CD8-positive, alpha-beta memory T cell (primary cell): Measurements from ENCODE around the gene SSBP3. TPM values are rescaled to one million over a fixed set of nuclear protein-coding genes. Genes with fewer than 3 reads are reported as not detected.
A peak's percentile ranks its signal among the peaks of the same experiment; 100 is the strongest.

Experiments used
- CTCF ChIA-PET: fragments of 350-600 bp; sonication (Branson Sonifier 250); formaldehyde crosslinking; loops from one replicate; lab custom pipeline; 2021; ENCODE audit warnings: antibody characterized with exemption; lab: Charles Lee
- POLR2A ChIA-PET: fragments of 350-600 bp; sonication (Branson Sonifier 250); formaldehyde crosslinking; loops from one replicate; lab custom pipeline; 2021; ENCODE audit warnings: antibody characterized with exemption; lab: Charles Lee
- DNase-seq, 5 donors: peaks; one replicate each; pipeline versions ENCODE4 v3.0.0 to v3.0.0-alpha.2; 2020 to 2022; ENCODE audit warnings: mixed read lengths in 1 of 5
- H3K27ac ChIP-seq: one replicate; pipeline ENCODE4 v1.7.0; 2013; ENCODE audit warnings: low read depth, mild to moderate bottlenecking, low read length, moderate library complexity
- H3K27me3 ChIP-seq: 2 replicates; pipeline ENCODE4 v1.7.0; 2013; ENCODE audit warnings: low read length, mild to moderate bottlenecking; ENCODE audit not compliant: insufficient read depth, poor library complexity, severe bottlenecking
- H3K36me3 ChIP-seq: 2 replicates; pipeline ENCODE4 v1.7.0; 2013; ENCODE audit warnings: mild to moderate bottlenecking, low read length, moderate library complexity; ENCODE audit not compliant: insufficient read depth
- H3K4me1 ChIP-seq: 2 replicates; pipeline ENCODE4 v1.7.0; 2013; ENCODE audit warnings: mild to moderate bottlenecking, low read length, moderate library complexity; ENCODE audit not compliant: insufficient read depth
- H3K4me3 ChIP-seq: 2 replicates; pipeline ENCODE4 v1.7.0; 2013; ENCODE audit warnings: mild to moderate bottlenecking, low read length
- H3K9me3 ChIP-seq: 2 replicates; pipeline ENCODE4 v1.7.0; 2013; ENCODE audit warnings: mild to moderate bottlenecking, low read length
- H3K27ac Mint-ChIP-seq, 8 donors: one replicate each; pipeline ENCODE4 v1.8.0; 2020 to 2021; ENCODE audit warnings: mixed read lengths in 8 of 8, mild to moderate bottlenecking in 6 of 8, inconsistent platforms in 3 of 8, moderate library complexity in 3 of 8
- H3K27me3 Mint-ChIP-seq, 2 donors: one replicate each; pipeline ENCODE4 v1.8.0; 2020 to 2021; ENCODE audit warnings: mixed read lengths in 2 of 2, mild to moderate bottlenecking in 1 of 2, moderate library complexity in 1 of 2
- H3K36me3 Mint-ChIP-seq, 3 donors: one replicate each; pipeline ENCODE4 v1.8.0; 2020 to 2021; ENCODE audit warnings: mixed read lengths in 3 of 3, inconsistent platforms in 1 of 3, mild to moderate bottlenecking in 1 of 3
- H3K4me1 Mint-ChIP-seq, 3 donors: one replicate each; pipeline ENCODE4 v1.8.0; 2020 to 2021; ENCODE audit warnings: mixed read lengths in 3 of 3, inconsistent platforms in 1 of 3, mild to moderate bottlenecking in 1 of 3
- H3K4me3 Mint-ChIP-seq, 7 donors: one replicate each; pipeline ENCODE4 v1.8.0; 2020 to 2021; ENCODE audit warnings: mixed read lengths in 7 of 7, mild to moderate bottlenecking in 6 of 7, moderate library complexity in 4 of 7, inconsistent platforms in 2 of 7
- H3K9me3 Mint-ChIP-seq, 5 donors: one replicate each; pipeline ENCODE4 v1.8.0; 2020 to 2022; ENCODE audit warnings: mixed read lengths in 5 of 5, mild to moderate bottlenecking in 3 of 5, moderate library complexity in 2 of 5, inconsistent platforms in 1 of 5
- polyA plus RNA-seq: library from polyadenylated mRNA; unstranded; fragments of 300-500 nt; fragmentation: Illumina TruSeq; gene quantifications from one replicate; pipeline ENCODE4 v1.2.3, GENCODE V29; 2021
- total RNA-seq, 2 experiments: library from RNA; stranded (reverse); gene quantifications; one replicate each; pipeline ENCODE4 v1.2.3, GENCODE V29; 2021

SSBP3 gene
- total and polyA plus RNA-seq, 3 experiments from 2014 or later = 17.6 to 52.7 (median 41.6) TPM

DNA sequence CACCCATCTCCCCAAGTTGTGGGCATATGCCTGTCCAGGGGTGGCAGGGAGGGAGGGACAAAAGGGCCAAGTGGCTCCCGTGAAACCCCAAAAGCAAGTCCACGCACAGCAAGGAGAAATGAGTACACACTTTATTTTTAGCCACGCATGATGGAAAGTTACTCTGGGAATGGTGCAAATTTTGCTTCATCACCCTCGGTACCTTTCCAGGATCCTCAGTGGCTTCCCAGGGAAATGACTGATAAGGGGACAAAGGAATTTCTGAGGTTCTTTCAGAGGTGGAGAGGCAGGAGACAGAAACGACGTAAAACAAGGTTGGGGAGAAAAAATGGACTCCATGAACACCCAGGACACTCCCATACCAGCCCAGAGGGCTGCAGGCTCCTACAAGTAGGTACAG is 65.8 kb downstream of the SSBP3 start:
- Mint-ChIP-seq H3K27ac (peak overlapping the region in 1 of 8 donors; percentile 59), H3K9me3 (no peaks in the 10 kb centered on the region), H3K4me1 (peaks cover 39 to 69% (median 45%) of the 10 kb centered on the region in 3 donors), H3K36me3 (peaks cover 0 to 22% (median 5%) of the 10 kb centered on the region in 3 donors), H3K27me3 (no peaks in the 10 kb centered on the region), H3K4me3 (no peak overlapping the region)
- no peaks in the 10 kb centered on the region for H3K36me3 ChIP-seq
- H3K27ac ChIP-seq = no peak overlapping the region
- no peaks in the 10 kb centered on the region for H3K27me3 ChIP-seq
- H3K9me3 ChIP-seq = no peaks in the 10 kb centered on the region
- H3K4me3 ChIP-seq = no peak overlapping the region
- peaks cover 13% of the 10 kb centered on the region for H3K4me1 ChIP-seq
- POLR2A ChIA-PET = no interaction called here
- DNase-seq = no peak
- CTCF ChIA-PET = no interaction called here

DNA sequence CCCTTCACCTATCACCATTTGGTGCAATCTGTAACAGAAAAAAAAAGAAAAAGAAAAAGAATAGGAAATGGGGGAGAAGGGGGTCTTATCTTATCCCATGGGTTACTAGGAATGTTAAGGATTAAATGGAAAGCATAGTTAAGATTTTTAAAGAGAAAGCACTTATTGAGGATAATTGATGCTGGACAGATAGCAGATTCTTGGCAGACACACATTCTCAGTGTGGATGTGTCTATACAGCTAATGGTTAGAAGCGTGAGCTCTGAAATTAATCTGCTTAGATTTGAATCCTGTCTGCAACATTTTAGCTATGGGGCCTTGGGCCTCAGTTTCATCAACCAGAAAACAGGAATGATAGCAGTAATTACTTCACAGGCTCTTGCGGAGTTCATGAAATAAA is 67.1 kb downstream of the SSBP3 start:
- Mint-ChIP-seq H3K4me1 (peaks cover 44 to 77% (median 48%) of the 10 kb centered on the region in 3 donors), H3K27me3 (no peaks in the 10 kb centered on the region), H3K27ac (peak overlapping the region in 5 of 8 donors; percentile 12 to 90 (median 66)), H3K4me3 (no peak overlapping the region), H3K9me3 (no peaks in the 10 kb centered on the region), H3K36me3 (peaks cover 0 to 26% (median 3%) of the 10 kb centered on the region in 3 donors)
- Histone ChIP-seq H3K4me3 (no peak overlapping the region), H3K27me3 (no peaks in the 10 kb centered on the region), H3K4me1 (peaks cover 13% of the 10 kb centered on the region), H3K9me3 (no peaks in the 10 kb centered on the region), H3K27ac (no peak overlapping the region), H3K36me3 (no peaks in the 10 kb centered on the region)
- DNase-seq = no peak
- CTCF ChIA-PET = no interaction called here
- POLR2A ChIA-PET = no interaction called here

DNA sequence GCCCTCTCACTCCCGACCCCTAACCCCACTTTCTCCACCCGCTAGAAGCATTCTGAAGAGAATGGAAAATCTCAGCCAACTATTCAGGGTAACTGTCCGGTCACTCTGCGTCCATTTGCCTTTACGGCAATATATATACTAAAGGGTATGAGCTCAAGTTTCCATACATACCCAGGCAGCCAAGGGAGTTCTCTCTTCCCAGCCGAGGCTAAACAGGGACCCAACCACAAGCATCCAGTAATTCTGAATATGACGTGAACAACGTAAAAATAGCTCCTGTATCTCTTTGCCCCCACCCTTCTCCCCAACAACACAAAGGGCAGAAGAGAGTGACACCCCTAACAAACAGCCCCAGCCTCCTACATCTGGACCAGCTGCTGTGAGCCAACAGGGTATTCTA is 67.7 kb downstream of the SSBP3 start:
- no peaks in the 10 kb centered on the region for H3K36me3 ChIP-seq
- H3K4me3 Mint-ChIP-seq = no peak overlapping the region
- no peak overlapping the region for H3K4me3 ChIP-seq
- H3K27me3 Mint-ChIP-seq = no peaks in the 10 kb centered on the region
- no peak for DNase-seq
- peaks cover 13% of the 10 kb centered on the region for H3K4me1 ChIP-seq
- peak overlapping the region in 3 of 8 donors; percentile 18 to 64 (median 23) for H3K27ac Mint-ChIP-seq
- no peaks in the 10 kb centered on the region for H3K9me3 Mint-ChIP-seq
- peaks cover 0 to 24% (median 3%) of the 10 kb centered on the region in 3 donors for H3K36me3 Mint-ChIP-seq
- ChIA-PET POLR2A (no interaction called here), CTCF (no interaction called here)
- H3K27me3 ChIP-seq = no peaks in the 10 kb centered on the region
- H3K9me3 ChIP-seq = no peaks in the 10 kb centered on the region
- peaks cover 38 to 75% (median 44%) of the 10 kb centered on the region in 3 donors for H3K4me1 Mint-ChIP-seq
- H3K27ac ChIP-seq = no peak overlapping the region

DNA sequence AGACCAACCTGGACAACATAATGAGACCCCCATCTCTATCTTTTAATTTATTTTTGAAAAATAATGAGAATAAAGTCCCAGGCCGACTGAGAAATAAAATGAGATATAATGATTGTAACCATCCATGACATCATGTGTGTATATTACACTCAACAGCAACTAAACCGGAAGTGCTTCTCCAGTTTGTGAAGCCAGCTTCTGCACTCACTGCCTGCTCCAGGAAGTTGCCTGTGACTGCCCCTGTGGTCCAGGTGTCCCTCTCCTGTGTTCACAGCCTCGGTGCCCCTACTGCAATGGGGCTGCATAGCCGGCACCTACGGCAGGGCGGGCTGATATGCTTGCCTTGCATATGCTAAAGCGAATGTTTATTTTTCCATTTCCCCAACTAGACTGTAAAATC is 68.3 kb downstream of the SSBP3 start:
- H3K27ac Mint-ChIP-seq = peak overlapping the region in 2 of 8 donors; percentile 19 to 23
- H3K4me1 Mint-ChIP-seq = peaks cover 37 to 76% (median 46%) of the 10 kb centered on the region in 3 donors
- Histone ChIP-seq H3K4me3 (no peak overlapping the region), H3K27me3 (no peaks in the 10 kb centered on the region), H3K36me3 (no peaks in the 10 kb centered on the region), H3K4me1 (peaks cover 14% of the 10 kb centered on the region), H3K27ac (no peak overlapping the region), H3K9me3 (no peaks in the 10 kb centered on the region)
- peaks cover 0 to 24% (median 3%) of the 10 kb centered on the region in 3 donors for H3K36me3 Mint-ChIP-seq
- ChIA-PET CTCF (no interaction called here), POLR2A (no interaction called here)
- no peak overlapping the region for H3K4me3 Mint-ChIP-seq
- no peak for DNase-seq
- no peaks in the 10 kb centered on the region for H3K27me3 Mint-ChIP-seq
- H3K9me3 Mint-ChIP-seq = no peaks in the 10 kb centered on the region

DNA sequence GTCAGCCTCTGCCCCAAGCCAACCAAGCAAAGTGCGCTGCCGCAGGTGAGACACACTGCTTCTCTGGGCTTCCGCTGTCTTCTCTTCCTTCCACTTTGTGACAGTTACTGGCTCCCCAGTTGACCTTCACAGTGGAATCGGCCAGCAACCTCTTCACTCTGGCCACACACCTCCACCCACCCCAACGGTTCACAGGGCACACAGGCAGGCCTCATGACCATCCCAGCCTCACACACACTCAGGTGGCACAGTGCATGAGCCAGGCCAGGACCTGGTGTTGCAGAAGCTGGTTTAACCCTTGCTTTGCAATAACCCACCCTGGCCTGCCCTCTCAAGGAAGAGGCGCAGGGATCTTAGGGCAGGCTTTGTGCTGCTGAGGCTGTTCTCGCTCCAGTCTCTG is 69.2 kb downstream of the SSBP3 start:
- Histone ChIP-seq H3K36me3 (no peaks in the 10 kb centered on the region), H3K27me3 (no peaks in the 10 kb centered on the region), H3K4me1 (peaks cover 23% of the 10 kb centered on the region), H3K27ac (no peak overlapping the region), H3K9me3 (no peaks in the 10 kb centered on the region), H3K4me3 (no peak overlapping the region)
- no peak for DNase-seq
- Mint-ChIP-seq H3K4me1 (peaks cover 39 to 82% (median 51%) of the 10 kb centered on the region in 3 donors), H3K27me3 (no peaks in the 10 kb centered on the region), H3K9me3 (no peaks in the 10 kb centered on the region), H3K27ac (no peak overlapping the region), H3K36me3 (peaks cover 0 to 24% (median 3%) of the 10 kb centered on the region in 3 donors), H3K4me3 (no peak overlapping the region)
- ChIA-PET CTCF (no interaction called here), POLR2A (no interaction called here)

DNA sequence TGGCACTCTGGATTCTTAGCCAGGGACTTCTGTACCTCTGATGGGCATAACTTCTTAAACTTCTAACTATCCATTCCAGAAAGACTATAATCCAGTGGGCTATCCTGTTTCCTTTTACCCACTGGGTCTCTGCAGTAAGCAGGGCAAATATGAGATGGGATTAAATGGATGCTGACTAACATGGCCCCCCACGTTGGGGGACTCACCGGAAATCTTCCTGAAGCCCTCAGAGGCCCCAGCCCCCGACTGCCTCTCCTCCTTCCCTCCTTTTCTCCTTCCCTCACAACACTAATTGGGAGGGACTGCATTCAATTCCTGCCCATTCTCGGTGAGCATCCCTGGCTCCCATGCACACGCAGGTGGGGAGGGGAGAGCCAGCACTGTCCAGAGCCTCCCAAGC is 70.1 kb downstream of the SSBP3 start:
- Mint-ChIP-seq H3K27ac (peak overlapping the region in 1 of 8 donors; percentile 11), H3K36me3 (peaks cover 0 to 22% (median 3%) of the 10 kb centered on the region in 3 donors), H3K4me3 (no peak overlapping the region), H3K4me1 (peaks cover 42 to 83% (median 55%) of the 10 kb centered on the region in 3 donors), H3K9me3 (no peaks in the 10 kb centered on the region), H3K27me3 (no peaks in the 10 kb centered on the region)
- Histone ChIP-seq H3K9me3 (no peaks in the 10 kb centered on the region), H3K27ac (no peak overlapping the region), H3K36me3 (no peaks in the 10 kb centered on the region), H3K4me3 (no peak overlapping the region), H3K4me1 (peaks cover 30% of the 10 kb centered on the region), H3K27me3 (no peaks in the 10 kb centered on the region)
- no peak for DNase-seq
- ChIA-PET POLR2A (interaction anchor here (0.6 kb wide), 1 partner anchor 153 kb away, joined by 3 read pairs; no protein-coding TSS in a partner anchor), CTCF (no interaction called here)

DNA sequence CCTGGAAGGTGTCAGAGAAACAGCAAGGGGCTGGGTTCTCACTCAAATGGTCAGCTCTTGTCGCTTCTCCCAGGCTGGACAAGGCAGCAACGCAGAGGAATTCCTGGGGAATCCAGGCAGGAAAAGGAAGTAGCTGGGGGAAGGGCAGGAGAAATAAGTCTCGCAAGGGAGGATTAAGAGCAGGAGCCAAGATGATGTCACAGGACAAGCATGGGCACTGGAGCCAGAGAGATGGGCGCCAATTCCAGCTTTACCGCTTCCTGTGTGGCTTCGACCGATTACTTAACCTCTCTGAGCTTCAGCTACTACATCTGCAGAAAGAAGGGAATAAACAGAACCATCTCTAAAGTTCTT is 70.5 kb downstream of the SSBP3 start:
- H3K27me3 ChIP-seq = no peaks in the 10 kb centered on the region
- H3K9me3 Mint-ChIP-seq = no peaks in the 10 kb centered on the region
- peak overlapping the region in 1 of 8 donors; percentile 65 for H3K27ac Mint-ChIP-seq
- no peak overlapping the region for H3K4me3 Mint-ChIP-seq
- no peak for DNase-seq
- ChIA-PET POLR2A (interaction anchor here (0.6 kb wide), 1 partner anchor 153 kb away, joined by 3 read pairs; no protein-coding TSS in a partner anchor), CTCF (interaction anchor here (0.6 kb wide), 1 partner anchor 23 kb away, joined by 3 read pairs; no protein-coding TSS in a partner anchor)
- peaks cover 30% of the 10 kb centered on the region for H3K4me1 ChIP-seq
- no peak overlapping the region for H3K27ac ChIP-seq
- no peaks in the 10 kb centered on the region for H3K9me3 ChIP-seq
- no peaks in the 10 kb centered on the region for H3K36me3 ChIP-seq
- H3K4me3 ChIP-seq = no peak overlapping the region
- H3K27me3 Mint-ChIP-seq = no peaks in the 10 kb centered on the region
- H3K4me1 Mint-ChIP-seq = peaks cover 46 to 84% (median 55%) of the 10 kb centered on the region in 3 donors
- peaks cover 0 to 22% (median 3%) of the 10 kb centered on the region in 3 donors for H3K36me3 Mint-ChIP-seq

DNA sequence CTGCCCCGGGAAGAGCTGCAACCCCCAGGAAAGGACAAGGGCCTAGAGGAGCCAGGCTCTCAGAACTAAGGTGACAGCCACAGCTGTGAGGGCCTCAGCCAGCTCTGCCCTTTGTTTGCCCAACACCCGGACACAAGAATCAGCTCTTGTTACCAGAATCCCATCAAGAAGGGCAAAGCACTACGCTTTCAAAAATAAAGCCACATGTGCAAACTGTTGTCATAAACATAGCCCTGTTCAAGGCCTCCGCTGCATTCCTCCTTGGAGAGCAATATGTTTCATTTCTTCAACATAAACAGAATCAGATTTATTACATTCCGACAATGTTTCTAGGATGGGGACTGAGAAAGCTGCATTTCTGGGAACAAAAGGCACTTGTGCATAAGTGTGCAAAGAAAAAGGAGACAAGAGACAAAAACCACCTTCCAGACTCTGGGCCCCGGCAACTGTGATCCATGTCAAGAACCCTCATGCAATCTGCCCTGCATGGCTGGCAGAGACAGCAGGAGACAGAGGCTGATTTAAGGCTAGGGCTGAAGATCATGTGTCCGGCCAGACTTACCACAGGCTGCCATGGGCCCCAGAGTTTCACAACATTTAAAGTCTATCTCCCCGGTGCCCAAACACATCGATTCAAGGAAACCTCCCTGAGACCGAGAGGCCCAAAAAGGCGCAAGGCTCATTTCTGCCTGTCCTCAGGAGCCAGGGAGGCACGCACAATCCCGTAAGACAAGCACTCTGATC is 71.0 kb downstream of the SSBP3 start:
- CTCF ChIA-PET = interaction anchor here (0.6 kb wide), 1 partner anchor 23 kb away, joined by 3 read pairs; no protein-coding TSS in a partner anchor
- H3K27me3 Mint-ChIP-seq = no peaks in the 10 kb centered on the region
- H3K27me3 ChIP-seq = no peaks in the 10 kb centered on the region
- no peaks in the 10 kb centered on the region for H3K36me3 ChIP-seq
- H3K4me1 ChIP-seq = peaks cover 30% of the 10 kb centered on the region
- no peak overlapping the region for H3K27ac ChIP-seq
- H3K4me1 Mint-ChIP-seq = peaks cover 51 to 84% (median 57%) of the 10 kb centered on the region in 3 donors
- DNase-seq = no peak
- no peaks in the 10 kb centered on the region for H3K9me3 Mint-ChIP-seq
- peaks cover 0 to 22% (median 3%) of the 10 kb centered on the region in 3 donors for H3K36me3 Mint-ChIP-seq
- H3K9me3 ChIP-seq = no peaks in the 10 kb centered on the region
- H3K4me3 ChIP-seq = no peak overlapping the region
- peak overlapping the region in 1 of 7 donors; percentile 61 for H3K4me3 Mint-ChIP-seq
- peak overlapping the region in 2 of 8 donors; percentile 29 to 65 for H3K27ac Mint-ChIP-seq
- POLR2A ChIA-PET = no interaction called here
